ENCODE measurements around the gene SLC35F1.

SLC35F1 gene

DNA sequence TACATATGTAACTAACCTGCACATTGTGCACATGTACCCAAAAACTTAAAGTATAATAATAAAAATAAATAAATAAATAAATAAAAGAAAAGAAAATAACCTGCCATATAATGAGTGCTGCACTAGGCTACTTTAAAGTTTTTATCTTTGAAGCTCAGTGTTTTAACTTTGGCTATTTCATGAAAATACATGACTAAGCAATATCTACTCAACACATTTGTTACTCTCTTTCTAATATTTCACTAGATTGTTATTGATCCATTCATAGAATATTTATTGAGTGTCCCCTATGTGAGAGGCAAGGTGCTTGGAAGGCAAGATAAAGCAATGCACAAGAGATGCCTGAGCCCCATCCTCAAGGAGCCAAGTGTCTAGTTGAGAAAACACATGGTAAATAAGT lies 221.7 kb downstream of the SLC35F1 start:
- no peak for DNase-seq

DNA sequence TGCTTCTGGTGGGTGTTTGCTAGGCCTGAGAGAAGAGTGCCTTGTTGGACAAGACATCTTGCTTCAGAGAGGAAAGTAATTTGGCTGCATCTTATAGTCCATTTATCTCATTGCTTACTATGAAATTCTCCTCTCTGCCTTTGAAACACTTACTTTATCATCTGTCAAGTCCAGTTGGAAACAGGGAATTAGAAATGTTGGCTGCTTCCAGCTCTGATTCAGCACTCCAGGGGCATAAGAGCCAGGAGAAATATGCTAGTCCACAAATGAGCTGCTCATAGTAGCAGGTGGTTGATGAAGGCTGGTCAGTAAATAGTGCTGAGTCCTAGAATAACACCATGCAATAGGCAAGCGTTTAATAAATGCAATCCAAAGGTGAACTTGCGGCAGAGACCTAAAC lies 227.1 kb downstream of the SLC35F1 start:
- no peak for DNase-seq

DNA sequence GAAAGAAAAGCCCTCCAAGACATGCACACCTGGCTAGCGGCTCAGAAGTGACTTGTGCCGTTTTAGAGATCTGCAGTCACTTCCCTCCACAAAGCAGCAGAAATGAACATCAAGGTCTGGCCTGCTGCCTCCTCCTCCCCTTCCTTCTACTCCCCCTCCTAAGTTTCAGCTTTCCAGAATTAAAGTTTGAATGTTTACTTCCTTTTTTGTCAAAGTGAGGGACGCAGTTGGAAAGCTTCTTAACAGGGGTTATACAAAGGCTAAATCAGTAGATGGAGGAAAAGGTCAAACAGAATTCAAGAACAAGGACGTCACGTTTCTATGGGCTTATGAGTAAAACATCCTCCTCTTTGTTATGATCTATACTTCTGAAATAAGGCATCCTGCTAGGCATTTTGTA lies 227.7 kb downstream of the SLC35F1 start:
- DNase-seq: no peak

DNA sequence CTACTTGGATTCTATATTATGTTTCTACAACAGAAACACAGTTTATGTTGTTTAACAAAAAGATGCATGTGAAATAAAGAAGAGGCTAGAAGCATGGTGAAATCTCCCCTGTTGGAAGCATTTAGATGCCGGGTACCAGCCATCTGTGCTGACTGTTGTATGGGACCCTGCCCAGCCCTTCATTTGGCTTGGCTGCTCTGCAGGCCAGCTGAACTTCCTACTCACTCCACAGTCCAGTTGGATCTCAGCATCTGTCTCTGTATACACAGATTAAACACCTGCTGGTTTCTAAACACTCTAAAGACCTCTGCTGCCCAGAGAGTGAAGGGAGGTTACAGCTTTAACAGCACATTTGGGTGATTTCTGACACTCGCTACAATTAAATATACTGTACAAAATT lies 228.3 kb downstream of the SLC35F1 start:
- DNase-seq: no peak

DNA sequence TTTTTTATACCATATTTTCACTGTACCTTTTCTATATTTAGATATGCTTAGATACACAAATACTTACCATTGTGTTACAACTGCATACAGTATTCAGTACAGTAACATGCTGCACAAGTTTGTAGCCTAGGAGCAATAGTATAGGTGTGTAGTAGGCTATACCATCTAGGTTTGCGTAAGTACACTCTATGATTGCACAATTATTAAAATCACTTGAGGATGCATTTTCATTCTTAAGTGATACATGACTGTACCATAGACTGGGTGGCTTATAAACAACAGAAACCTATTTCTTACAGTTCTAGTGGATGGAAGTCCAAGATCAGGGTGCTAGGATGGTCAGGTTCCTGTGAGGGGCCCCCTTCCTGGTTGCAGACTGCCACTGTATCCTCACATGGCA lies 234.1 kb downstream of the SLC35F1 start:
- no peak for DNase-seq

DNA sequence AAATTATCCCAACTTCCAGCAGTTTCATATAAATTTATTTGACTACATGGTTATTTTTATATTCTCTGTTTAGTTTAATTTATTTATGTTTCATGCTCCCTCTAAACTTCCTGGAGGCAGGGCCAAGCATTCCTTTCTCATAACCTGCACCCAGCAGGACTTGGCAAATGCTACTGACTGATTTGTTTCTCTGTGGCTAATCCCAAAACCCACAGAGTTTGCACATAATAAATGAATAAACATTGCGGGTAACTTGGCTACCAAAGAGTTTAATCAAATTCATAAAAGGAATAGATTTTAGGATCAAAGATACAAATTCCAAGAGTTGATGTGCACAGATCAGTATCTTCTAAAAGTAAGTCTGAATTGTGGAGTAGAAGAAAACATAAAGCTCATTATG lies 239.5 kb downstream of the SLC35F1 start:
- no peak for DNase-seq

DNA sequence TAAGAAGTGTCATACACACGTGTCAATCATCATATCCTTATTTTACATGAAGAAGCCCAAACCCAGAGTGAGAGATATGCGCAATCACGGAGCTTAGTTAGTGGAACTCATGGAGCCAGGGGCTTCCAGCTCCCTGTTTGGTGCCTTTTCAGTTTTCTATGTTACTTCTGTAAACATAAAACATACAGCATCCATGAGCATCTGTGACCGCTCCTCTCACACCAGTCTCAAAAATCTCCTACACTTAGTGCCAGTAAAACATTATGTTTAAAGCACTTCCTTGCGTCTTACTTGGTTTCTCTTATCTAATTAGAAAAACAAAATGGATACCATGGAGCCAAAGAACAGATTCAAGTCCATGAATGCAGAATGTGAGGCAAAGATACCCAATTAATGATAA lies 240.4 kb downstream of the SLC35F1 start:
- DNase-seq: no peak

DNA sequence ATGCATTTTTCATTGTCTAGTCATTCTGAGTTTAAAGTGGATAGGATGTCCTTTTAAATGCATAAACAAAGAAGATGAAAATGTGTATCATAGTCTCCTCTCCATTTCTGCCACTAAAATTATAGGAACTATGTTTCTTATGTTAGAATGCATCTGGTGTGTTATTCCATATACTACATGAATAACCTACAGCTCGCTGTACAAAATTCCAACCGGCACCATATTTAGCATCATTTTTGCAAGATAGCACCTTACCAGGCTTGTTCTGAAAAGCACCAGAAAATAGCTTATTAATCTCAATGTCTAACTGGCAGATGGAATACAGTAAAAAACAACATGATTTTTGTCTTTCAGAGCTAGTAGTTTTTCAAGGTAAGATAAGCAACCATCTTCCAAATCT lies 241.5 kb downstream of the SLC35F1 start:
- DNase-seq: no peak

DNA sequence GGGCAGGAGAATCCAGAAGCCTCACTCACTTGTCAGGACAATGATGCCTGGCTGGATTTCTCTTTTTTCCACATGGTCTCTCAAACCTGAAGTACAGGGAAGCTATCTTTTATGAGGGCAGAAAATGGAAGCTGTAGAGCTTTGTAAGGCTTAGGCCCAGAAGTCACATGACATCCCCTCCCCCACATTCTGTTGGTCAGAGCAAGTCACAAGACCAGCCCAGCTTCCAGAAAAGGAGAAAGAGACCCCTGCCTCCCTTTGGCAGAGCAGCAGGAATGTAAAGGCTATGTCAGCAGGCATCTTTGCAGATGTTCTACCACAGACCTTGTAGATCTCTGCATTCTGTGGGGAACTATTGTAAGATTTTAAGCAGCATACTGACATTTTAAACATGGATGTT lies 245.5 kb downstream of the SLC35F1 start:
- no peak for DNase-seq

DNA sequence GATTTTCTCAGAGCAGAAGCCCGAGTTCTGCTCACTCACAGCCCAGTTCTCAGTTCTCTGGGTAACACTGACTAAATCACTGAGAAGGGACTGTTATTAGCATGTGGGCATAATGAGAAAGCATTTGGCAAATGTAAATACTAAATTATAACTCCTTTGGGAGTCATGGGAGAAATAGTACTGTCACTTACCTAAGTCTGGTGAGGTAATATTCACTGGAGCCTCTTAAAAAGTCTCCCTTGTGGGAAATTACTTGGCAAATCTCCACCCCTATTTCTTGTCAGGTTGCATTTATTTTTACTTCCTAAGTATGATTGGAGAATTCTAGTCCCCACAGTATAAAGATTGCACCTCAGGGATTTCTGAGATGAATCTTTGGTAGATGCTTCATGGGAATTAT lies 254.3 kb downstream of the SLC35F1 start:
- DNase-seq: no peak

DNA sequence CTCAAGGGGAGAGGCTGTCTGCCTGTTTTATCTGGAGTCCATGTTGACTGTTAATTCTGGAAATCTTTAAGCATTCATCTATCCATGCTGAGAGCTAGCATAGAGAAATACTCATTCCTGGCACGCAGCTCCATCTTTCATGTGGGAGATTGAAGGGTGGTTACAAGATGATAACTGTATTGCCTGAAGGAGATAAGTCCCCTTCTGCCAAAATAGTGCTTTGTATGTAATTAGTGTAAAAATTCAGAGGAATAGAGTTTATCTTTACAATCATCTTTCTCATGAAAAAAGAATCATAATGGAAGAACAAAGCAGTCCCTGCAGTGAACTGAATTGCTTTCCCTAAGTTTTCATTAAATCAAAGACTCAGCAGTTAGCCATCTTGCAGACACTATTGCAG lies 256.5 kb downstream of the SLC35F1 start:
- no peak for DNase-seq

DNA sequence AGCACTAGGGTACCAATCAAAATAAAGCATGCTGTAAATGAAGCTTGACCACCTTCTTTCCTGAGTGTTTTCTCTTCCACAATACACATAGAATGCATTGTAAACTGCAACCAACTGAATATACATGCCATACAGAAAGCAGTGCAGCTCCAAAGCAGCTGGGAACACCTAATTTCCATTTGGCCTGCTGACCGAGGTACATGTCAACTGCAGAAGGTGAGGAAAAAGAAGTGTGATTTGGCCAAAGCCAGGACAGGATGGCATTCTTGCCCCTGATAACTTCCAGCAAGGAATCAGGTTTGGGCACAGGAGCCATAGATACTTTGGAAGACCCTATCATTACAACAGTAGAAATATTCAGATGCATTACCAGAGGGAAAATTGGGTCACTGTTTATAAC lies 258.4 kb downstream of the SLC35F1 start:
- no peak for DNase-seq

DNA sequence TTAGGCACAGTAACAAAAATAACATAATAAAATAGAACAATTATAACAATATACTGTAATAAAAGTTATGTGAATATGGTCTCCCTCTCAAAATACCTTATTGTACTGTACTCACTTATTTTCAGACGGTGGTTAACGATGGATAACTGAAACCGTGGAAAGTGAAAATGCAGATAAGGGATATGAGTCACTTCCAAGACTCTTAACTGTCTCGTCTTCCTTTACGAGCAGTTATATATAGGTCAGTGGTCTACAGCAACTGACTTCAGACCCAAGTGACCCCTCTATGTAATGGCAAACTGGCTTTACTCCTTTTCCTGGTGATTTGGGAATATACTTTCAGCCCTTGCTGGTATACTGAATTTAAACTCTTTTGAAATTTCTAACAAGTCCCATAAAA lies 261.4 kb downstream of the SLC35F1 start:
- no peak for DNase-seq

DNA sequence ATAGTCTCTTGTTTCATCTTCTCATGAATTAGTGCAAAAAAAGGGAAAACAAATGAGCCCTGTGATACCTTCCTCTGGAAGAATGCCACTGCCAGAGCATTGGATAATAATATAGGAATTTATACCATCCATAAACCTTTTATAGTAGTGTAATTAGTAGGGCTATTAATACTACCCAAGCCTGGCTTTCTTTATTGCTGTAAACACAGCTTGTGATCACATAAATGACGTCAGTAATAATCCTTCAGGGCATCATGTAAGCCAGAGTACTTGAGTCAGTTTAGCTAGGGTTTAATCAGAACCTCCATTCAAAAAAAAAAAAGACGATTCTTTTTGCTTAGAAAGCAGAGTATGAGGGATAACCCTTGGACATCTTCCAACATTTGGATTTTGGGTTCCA lies 264.8 kb downstream of the SLC35F1 start:
- DNase-seq: no peak

DNA sequence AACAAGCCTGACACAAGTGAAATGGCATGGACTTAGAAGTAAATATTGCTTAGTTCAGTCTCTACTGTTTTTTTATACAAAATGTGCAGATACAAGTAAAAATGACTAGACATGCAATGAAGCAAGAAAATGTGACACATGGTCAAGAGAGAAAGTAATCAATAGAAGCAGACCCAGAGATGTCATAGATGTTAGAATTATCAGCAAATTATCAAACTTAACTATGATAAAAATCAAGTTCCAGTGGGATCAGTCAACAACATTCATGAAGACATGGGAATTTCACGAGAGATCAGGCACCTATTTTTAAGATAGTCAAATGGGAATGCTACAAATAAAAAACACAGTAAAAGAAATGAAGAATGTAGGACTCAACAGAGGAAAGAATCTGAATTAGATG lies 267.0 kb downstream of the SLC35F1 start:
- no peak for DNase-seq

DNA sequence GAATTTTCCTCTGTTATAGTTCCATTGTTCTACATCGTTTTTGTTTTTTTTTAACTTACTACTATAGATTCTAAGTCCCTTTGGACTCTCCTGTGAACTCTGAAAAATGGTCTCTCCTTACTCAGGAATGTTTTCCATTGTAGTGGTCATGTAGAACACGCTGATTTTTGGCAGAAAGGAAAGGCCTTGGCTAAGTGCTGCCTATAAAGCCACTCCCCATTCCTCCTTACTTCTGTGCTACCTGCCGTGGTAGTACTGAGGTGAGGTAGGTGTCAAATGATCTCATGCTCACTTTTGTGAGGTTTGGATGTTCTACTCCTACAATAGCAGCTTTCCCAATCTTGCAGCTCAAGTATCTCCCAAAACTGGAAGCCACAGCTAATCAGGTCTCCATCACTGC lies 270.7 kb downstream of the SLC35F1 start:
- DNase-seq: no peak

DNA sequence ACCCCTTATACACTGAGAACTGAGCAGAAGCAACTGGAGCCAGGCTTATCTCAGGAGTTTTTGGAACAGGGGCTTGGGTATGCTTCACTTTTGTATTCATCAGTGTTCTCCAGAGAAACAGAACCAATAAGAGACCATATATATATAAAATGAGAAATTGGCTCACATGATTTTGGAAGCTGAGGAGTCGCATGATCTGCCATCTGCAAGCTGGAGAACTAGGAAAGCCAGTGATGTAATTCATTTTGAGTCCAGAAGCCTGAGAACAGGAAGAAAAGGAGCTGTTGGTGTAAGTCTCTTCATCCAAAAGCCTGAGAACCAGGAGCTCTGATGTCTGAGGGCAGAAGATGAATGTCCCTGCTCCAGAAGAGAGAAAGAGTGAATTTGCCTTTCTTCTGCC lies 272.0 kb downstream of the SLC35F1 start:
- DNase-seq: no peak

DNA sequence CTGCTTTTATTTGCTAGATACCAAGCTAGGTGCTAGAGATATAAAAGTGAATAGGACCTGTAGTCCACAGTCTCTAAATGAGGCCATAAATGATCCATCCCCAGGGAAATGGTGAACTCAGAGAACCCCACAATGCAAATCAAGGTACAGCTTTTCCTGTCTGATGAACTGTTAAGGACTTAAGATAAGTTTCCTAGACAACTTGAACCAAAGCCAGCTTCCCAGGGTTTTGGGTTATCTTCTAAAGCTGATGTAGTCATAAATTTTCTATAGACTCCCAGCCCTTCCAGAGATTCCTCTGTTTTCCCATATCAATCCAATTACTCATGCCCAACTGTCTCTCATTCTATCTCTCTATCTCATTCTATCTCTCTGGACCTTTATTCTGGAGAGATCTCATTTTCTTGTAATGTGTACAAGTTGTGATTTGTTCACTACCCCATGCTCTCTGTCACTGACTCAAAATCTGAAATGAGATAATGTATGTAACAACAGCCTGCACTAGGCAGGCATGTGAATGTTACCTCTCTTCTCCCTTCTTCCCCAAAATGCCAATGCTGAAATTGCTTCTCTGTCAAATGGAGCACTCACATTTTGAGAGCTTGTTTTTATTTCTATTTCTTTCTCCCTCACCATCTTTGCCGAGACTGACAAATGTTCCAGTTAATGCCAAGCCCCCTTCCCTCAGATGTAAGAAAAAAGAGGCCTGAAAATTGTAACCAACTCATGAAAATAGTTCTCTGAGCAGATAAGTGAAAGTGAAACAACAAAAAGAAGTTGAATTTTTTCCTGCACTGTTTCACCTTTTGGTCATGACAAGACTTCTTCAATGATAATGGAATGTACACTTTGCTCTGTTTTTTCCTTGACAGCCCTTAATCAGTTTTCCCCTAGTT lies 279.9 kb downstream of the SLC35F1 start:
- DNase-seq: no peak

DNA sequence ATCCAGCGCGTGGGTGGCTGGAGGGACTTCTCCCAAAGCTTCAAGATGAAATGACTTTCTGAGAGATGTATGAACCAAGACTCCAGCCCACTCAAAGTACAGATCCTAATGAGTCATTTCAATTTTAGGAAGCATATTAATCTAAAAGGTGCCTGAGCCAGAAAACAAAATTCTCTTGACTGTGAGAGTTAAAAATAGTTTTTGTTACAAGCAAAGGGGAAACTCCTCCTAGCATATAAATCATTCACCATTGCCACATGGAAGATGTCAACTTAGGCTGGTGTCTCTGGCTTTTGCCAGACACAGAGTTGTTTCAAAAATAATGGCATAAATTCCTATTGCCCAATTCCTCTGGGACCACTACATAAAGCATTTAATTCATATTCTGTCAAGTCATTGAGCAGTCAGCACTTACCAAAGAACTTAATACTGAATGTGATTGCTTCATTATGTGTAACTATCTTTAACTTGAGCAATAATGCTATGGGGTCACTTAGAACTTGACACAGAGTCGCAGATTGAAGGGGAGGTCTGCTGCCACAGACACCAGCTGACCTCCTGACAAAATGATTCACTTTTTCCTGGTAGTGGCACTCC lies 280.6 kb downstream of the SLC35F1 start:
- no peak for DNase-seq

DNA sequence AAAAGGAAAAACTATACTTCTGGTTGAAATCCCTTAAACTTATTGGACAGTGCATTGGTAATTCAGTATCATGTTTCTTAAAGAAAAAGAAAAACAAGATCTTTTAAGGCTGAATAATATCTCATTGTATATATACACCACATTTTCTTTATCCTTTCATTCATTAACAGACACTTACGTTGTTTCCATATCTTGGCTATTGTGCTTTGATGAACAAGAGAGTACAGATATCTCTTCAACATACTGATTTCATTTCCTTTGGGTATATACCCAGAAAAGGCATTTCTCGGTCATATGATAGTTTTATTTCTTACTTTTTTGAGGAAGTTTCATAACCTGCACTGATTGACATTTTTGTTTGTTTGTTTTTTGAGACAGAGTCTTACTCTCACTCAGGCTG lies 281.5 kb downstream of the SLC35F1 start:
- no peak for DNase-seq

DNA sequence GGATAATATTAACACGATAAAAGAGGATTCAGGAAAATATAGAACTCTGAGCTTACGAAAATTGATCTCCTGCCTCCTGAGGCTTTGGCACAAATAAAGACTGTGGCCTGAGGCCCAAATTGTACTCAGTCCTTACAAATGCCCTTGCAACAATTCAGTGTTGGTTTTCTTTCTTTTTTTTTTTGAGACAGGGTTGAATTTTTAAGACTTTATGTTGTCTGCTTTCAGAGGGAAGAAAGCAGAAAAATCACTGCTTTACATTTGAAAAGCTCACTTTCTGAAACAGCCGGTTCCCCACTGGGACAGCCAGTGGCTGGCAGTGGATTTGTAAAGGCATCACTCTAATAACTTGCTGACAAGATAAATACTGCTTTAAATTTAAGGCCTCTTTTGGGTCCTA lies 290.5 kb downstream of the SLC35F1 start:
- DNase-seq: no peak

DNA sequence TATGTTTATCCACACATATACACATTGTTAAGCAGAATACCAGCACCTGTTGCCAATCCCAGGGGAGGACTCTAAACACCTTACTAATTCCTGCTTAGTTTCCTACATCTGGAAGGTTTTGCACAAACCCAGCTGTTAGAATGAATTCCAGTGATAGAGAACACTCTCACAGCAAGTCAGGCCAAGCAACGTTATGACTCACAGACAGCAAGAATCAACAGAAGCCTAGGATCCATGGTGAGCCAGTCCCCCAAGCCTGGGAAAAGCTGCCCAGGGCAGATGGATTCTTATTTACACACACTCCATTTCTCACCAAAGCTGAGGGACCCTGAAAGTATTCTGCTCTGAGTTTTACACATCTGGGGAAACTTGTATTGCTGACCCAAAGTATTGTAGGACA lies 291.7 kb downstream of the SLC35F1 start:
- DNase-seq: no peak

DNA sequence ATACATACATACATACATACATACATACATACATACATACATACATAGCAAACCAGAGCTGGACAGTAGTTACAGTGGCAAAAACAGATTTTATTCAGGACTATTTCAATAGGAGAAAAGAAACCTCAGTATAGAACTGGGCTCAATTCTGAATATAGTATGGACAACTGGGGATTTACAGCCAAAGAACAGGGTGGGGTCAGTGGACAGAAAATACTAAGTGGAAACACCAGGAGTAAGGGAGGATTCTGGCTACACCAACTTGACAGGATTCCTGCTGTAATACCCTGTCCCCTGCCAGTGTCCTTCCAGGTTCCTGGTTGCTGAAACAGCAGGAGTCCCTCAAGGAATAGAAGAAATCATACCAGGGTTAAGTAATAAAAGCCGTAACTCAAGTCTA lies 293.1 kb downstream of the SLC35F1 start:
- DNase-seq: no peak

DNA sequence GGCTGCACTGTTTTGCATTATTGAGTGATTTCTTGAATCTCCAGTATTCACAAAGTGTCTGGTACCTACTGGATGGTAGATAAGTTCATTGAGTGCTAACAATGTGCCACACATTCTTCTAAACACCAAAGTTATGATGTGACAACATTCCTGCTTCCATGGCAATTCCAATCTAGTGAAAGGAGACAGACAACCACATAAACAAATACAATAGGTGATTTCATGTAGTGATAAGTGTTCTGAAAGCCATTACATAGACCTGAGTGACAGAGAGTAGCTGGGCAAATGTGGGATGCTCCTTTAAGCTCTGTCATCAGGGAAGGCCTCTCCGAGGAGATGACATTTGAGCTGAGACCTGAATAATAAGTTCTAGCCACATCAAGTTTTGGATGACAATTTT lies 295.5 kb downstream of the SLC35F1 start:
- no peak for DNase-seq

DNA sequence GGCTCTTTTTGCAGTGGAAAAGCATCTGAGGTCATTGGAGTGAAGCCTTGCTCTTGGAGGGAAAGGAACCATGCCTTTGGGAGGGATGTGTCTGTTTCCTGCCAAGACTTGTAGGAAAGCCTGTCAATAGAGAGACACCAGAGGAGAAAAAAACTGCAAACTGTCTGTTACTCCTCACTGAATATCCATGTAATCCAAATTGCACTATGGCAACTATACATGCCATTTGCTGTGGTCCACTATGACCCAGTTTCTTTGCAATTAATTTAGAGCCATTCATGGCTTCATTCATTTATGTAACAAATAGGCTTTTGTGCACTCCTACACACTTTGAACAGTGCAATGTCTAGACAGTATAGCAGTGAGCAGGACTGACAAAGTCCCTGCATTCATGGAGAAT lies 296.5 kb downstream of the SLC35F1 start:
- DNase-seq: no peak
